Measurements from ENCODE around the gene ADK.
"Not testable (repeated sequence)": the region's sequence is repeated elsewhere in the genome, so short reads cannot be mapped to it uniquely, and the experiment has no call there.

Gene ADK

GRCh38 chr10:74460812-74461211, 309.8 kb downstream of the ADK start:
- no peak overlapping the region for H3K4me3 ChIP-seq (ENCODE audit: low read depth, low read length)
- no peak for DNase-seq (ENCODE audit: low read depth)
- no peak for TF ChIP-seq CTCF (IDR thresholded peaks at IDR 0.05; ENCODE audit: low read depth, low read length, missing control alignments)

- TF ChIP-seq CTCF (IDR thresholded peaks at IDR 0.05; ENCODE audit: low read depth, low read length, missing control alignments) = no peak
- no peak for DNase-seq (ENCODE audit: low read depth)
Measured at GRCh38 chr10:74474022-74474713, 323.1 kb downstream of the ADK start.

GRCh38 chr10:74476162-74476706, 325.2 kb downstream of the ADK start:
- not testable (repeated sequence) for DNase-seq (ENCODE audit: low read depth)

More at GRCh38 chr10:74474022-74474713, 323.1 kb downstream of the ADK start:
- no peak overlapping the region for H3K4me3 ChIP-seq (ENCODE audit: low read depth, low read length)

GRCh38 chr10:74480778-74481177, 329.8 kb downstream of the ADK start:
- H3K4me3 ChIP-seq (ENCODE audit: low read depth, low read length) = no peak overlapping the region
- TF ChIP-seq CTCF (IDR thresholded peaks at IDR 0.05; ENCODE audit: low read depth, low read length, missing control alignments) = no peak
- DNase-seq (ENCODE audit: low read depth) = no peak

More at GRCh38 chr10:74476162-74476706, 325.2 kb downstream of the ADK start:
- not testable (repeated sequence) for H3K4me3 ChIP-seq (ENCODE audit: low read depth, low read length)

GRCh38 chr10:74483356-74483755, 332.3 kb downstream of the ADK start:
- no peak overlapping the region for H3K4me3 ChIP-seq (ENCODE audit: low read depth, low read length)
- no peak for TF ChIP-seq CTCF (IDR thresholded peaks at IDR 0.05; ENCODE audit: low read depth, low read length, missing control alignments)
- no peak for DNase-seq (ENCODE audit: low read depth)

GRCh38 chr10:74485283-74485682, 334.3 kb downstream of the ADK start:
- DNase-seq (ENCODE audit: low read depth) = no peak
- TF ChIP-seq CTCF (IDR thresholded peaks at IDR 0.05; ENCODE audit: low read depth, low read length, missing control alignments) = no peak
- no peak overlapping the region for H3K4me3 ChIP-seq (ENCODE audit: low read depth, low read length)

GRCh38 chr10:74486659-74487058, 335.6 kb downstream of the ADK start:
- no peak for TF ChIP-seq CTCF (IDR thresholded peaks at IDR 0.05; ENCODE audit: low read depth, low read length, missing control alignments)
- DNase-seq (ENCODE audit: low read depth) = no peak
- no peak overlapping the region for H3K4me3 ChIP-seq (ENCODE audit: low read depth, low read length)

Measured in GM12864 (cell line).